ENCODE results near the gene B3GNT7.

DNA sequence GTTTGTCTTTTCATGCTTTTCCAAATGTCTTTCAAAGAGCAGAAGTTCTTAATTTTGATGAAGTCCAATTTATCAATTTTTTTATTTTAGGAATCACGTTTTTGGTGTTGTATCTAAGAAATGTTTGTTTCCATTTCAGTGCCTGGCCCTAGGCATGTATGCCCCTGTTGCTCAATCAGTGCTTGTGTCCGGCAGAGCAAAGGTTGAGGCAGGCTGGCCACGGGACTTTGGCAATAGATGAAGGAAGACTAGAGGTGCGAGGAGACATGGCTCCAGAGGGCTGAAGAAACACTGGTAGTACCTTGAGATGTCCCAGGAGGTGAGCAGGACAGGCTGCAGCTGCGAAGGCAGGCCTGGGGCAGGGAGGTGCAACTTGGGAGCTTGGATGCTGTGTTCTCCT lies 10.1 kb upstream of the B3GNT7 start:
- TF ChIP-seq, protein P1, sequence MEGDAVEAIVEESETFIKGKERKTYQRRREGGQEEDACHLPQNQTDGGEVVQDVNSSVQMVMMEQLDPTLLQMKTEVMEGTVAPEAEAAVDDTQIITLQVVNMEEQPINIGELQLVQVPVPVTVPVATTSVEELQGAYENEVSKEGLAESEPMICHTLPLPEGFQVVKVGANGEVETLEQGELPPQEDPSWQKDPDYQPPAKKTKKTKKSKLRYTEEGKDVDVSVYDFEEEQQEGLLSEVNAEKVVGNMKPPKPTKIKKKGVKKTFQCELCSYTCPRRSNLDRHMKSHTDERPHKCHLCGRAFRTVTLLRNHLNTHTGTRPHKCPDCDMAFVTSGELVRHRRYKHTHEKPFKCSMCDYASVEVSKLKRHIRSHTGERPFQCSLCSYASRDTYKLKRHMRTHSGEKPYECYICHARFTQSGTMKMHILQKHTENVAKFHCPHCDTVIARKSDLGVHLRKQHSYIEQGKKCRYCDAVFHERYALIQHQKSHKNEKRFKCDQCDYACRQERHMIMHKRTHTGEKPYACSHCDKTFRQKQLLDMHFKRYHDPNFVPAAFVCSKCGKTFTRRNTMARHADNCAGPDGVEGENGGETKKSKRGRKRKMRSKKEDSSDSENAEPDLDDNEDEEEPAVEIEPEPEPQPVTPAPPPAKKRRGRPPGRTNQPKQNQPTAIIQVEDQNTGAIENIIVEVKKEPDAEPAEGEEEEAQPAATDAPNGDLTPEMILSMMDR (conservative IDR thresholded peaks at IDR 0.05; ENCODE audit: low read depth in 2 of 2): no peak
- TF ChIP-seq EZH2 (IDR thresholded peaks at IDR 0.05; ENCODE audit: low read depth, unreplicated experiment) (no peak), POLR2AphosphoS5 (IDR thresholded peaks at IDR 0.05; ENCODE audit: low read depth) (no peak), CREB1 (CRISPR knock-in tag; IDR thresholded peaks at IDR 0.05; ENCODE audit: low read depth) (no peak), STAT1 (IDR thresholded peaks at IDR 0.05; ENCODE audit: unreplicated experiment) (no peak)
- TF ChIP-seq, protein P2, sequence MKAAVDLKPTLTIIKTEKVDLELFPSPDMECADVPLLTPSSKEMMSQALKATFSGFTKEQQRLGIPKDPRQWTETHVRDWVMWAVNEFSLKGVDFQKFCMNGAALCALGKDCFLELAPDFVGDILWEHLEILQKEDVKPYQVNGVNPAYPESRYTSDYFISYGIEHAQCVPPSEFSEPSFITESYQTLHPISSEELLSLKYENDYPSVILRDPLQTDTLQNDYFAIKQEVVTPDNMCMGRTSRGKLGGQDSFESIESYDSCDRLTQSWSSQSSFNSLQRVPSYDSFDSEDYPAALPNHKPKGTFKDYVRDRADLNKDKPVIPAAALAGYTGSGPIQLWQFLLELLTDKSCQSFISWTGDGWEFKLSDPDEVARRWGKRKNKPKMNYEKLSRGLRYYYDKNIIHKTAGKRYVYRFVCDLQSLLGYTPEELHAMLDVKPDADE (IDR thresholded peaks at IDR 0.05): no peak
- TF ChIP-seq, protein P3, sequence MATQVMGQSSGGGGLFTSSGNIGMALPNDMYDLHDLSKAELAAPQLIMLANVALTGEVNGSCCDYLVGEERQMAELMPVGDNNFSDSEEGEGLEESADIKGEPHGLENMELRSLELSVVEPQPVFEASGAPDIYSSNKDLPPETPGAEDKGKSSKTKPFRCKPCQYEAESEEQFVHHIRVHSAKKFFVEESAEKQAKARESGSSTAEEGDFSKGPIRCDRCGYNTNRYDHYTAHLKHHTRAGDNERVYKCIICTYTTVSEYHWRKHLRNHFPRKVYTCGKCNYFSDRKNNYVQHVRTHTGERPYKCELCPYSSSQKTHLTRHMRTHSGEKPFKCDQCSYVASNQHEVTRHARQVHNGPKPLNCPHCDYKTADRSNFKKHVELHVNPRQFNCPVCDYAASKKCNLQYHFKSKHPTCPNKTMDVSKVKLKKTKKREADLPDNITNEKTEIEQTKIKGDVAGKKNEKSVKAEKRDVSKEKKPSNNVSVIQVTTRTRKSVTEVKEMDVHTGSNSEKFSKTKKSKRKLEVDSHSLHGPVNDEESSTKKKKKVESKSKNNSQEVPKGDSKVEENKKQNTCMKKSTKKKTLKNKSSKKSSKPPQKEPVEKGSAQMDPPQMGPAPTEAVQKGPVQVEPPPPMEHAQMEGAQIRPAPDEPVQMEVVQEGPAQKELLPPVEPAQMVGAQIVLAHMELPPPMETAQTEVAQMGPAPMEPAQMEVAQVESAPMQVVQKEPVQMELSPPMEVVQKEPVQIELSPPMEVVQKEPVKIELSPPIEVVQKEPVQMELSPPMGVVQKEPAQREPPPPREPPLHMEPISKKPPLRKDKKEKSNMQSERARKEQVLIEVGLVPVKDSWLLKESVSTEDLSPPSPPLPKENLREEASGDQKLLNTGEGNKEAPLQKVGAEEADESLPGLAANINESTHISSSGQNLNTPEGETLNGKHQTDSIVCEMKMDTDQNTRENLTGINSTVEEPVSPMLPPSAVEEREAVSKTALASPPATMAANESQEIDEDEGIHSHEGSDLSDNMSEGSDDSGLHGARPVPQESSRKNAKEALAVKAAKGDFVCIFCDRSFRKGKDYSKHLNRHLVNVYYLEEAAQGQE (IDR thresholded peaks at IDR 0.05; ENCODE audit: unreplicated experiment): no peak
